GM23338 (cell line): Measurements from ENCODE around the gene HOXA9. TPM values are rescaled to one million over a fixed set of nuclear protein-coding genes. Genes with fewer than 3 reads are reported as not detected.

ENCODE experiments used
- EZH2 ChIP-seq: fragments of 200-600 bp; sonication (generic); IDR thresholded peaks from one replicate; pipeline ENCODE4 v1.8.0; 2017; ENCODE audit warnings: antibody characterized with exemption, mild to moderate bottlenecking, low read depth; ENCODE audit not compliant: unreplicated experiment
- STAT1 ChIP-seq: IDR thresholded peaks from one replicate; pipeline ENCODE4 v1.6.1; 2016; ENCODE audit warnings: antibody characterized with exemption; ENCODE audit not compliant: unreplicated experiment
- ZNF331 ChIP-seq: fragments of 250-450 bp; sonication (Bioruptor Pico); IDR thresholded peaks from 2 replicates; pipeline ENCODE4 v1.5.0; 2020; ENCODE audit warnings: low read depth, mild to moderate bottlenecking, moderate library complexity
- ZNF462 ChIP-seq: fragments of 250-450 bp; sonication (Bioruptor Pico); IDR thresholded peaks from 2 replicates; pipeline ENCODE4 v1.5.0; 2020; ENCODE audit warnings: mild to moderate bottlenecking, moderate library complexity
- microRNA counts: library from miRNA; unstranded; fragments of <30 nt; microRNA quantifications from one replicate; lab custom pipeline; 2017
- microRNA-seq: library from miRNA; unstranded; fragments of <30 nt; microRNA quantifications from one replicate; pipeline ENCODE4, GENCODE V29; 2017
- polyA plus RNA-seq: library from polyadenylated mRNA; unstranded; fragments of >200 nt; fragmentation: Nextera tagmentation; extraction: Ambion mirVana; gene quantifications from 2 replicates; pipeline ENCODE4 v1.2.1, GENCODE V29; 2016
- small RNA-seq: library from RNA; depleted of rRNA; stranded (forward); fragments of <200 nt; gene quantifications from one replicate; pipeline ENCODE3, GENCODE V24; 2014; ENCODE audit warnings: low replicate concordance
- total RNA-seq: library from RNA; depleted of rRNA; stranded (reverse); fragments of >200 nt; shearing (Covaris generic); gene quantifications from 2 replicates; pipeline ENCODE4 v1.2.3, GENCODE V29; 2014; rRNA removed

The HOXA9 gene
- total and polyA plus RNA-seq, 2 experiments from 2014 or later: not detected

GRCh38 chr7:27112955-27113949, 52.1 kb downstream of the HOXA9 start (continued):
- TF ChIP-seq ZNF462 (CRISPR knock-in tag) (no peak), ZNF331 (CRISPR knock-in tag) (no peak), STAT1 (no peak), EZH2 (peak; percentile 99)

MicroRNA genes within 50 kb of the gene (microRNA counts, 767-probe panel; counts per million panel counts)
- not detected for microRNA hsa-miR-196b-5p (lab: Ali Mortazavi, UCI)

Small RNAs within 50 kb of the gene (microRNA-seq; reads per million reads assigned to microRNA genes)
- 2.7 reads per million, percentile 8 among the genes with 10 or more reads in this experiment for gene MIR196B

Small RNAs within 50 kb of the gene (small RNA-seq; reads per million reads assigned to genes)
- gene AC004080.5 (not detected), gene RF02140 (not detected), gene RF02141 (not detected)

Other genes starting within 250 kb of the HOXA9 start
- gene HOXA1, start 69.5 kb downstream of the HOXA9 start, total RNA-seq: not detected in 2 replicates
- gene HOXA1, start 69.5 kb downstream of the HOXA9 start, polyA plus RNA-seq: not detected in 2 replicates
- not detected in 2 replicates for gene HOXA2, start 62.9 kb downstream of the HOXA9 start, total RNA-seq
- not detected in 2 replicates for gene HOXA2, start 62.9 kb downstream of the HOXA9 start, polyA plus RNA-seq
- not detected in 2 replicates for gene HOXA4, start 34.8 kb downstream of the HOXA9 start, total RNA-seq
- not detected in 2 replicates for gene HOXA4, start 34.8 kb downstream of the HOXA9 start, polyA plus RNA-seq
- gene HOXA5, start 21.9 kb downstream of the HOXA9 start, total RNA-seq: not detected in 2 replicates
- gene HOXA5, start 21.9 kb downstream of the HOXA9 start, polyA plus RNA-seq: not detected in 2 replicates
- gene HOXA6, start 17.8 kb downstream of the HOXA9 start, total RNA-seq: not detected in 2 replicates
- not detected in 2 replicates for gene HOXA6, start 17.8 kb downstream of the HOXA9 start, polyA plus RNA-seq
- not detected in 2 replicates for gene HOXA3, start 13.0 kb downstream of the HOXA9 start, total RNA-seq
- not detected in 2 replicates for gene HOXA3, start 13.0 kb downstream of the HOXA9 start, polyA plus RNA-seq
- gene HOXA7, start 8.9 kb downstream of the HOXA9 start, total RNA-seq: not detected in 2 replicates
- gene HOXA7, start 8.9 kb downstream of the HOXA9 start, polyA plus RNA-seq: 0.24 TPM in 1 of 2 replicates, not detected in the other
- not detected in 2 replicates for gene HOXA10, start 8.8 kb upstream of the HOXA9 start, total RNA-seq
- not detected in 2 replicates for gene HOXA10, start 8.8 kb upstream of the HOXA9 start, polyA plus RNA-seq
- not detected in 2 replicates for gene HOXA11, start 19.7 kb upstream of the HOXA9 start, total RNA-seq
- gene HOXA11, start 19.7 kb upstream of the HOXA9 start, polyA plus RNA-seq: not detected in 2 replicates
- not detected in 2 replicates for gene HOXA13, start 34.6 kb upstream of the HOXA9 start, total RNA-seq
- not detected in 2 replicates for gene HOXA13, start 34.6 kb upstream of the HOXA9 start, polyA plus RNA-seq
- not detected in 2 replicates for gene EVX1, start 77.3 kb upstream of the HOXA9 start, total RNA-seq
- not detected in 2 replicates for gene EVX1, start 77.3 kb upstream of the HOXA9 start, polyA plus RNA-seq